C4-2B (cell line): ENCODE data around the gene RBMS3.

ENCODE experiments used
- ZFX ChIP-seq: fragments of 450-650 bp; IDR thresholded peaks from 2 replicates; pipeline ENCODE4 v1.6.1; 2017
- TF ChIP-seq, protein P1 (sequence below): fragments of 450-650 bp; conservative IDR thresholded peaks from 2 replicates; pipeline ENCODE4 v1.5.1; 2017; ENCODE audit warnings: mild to moderate bottlenecking

DNA sequence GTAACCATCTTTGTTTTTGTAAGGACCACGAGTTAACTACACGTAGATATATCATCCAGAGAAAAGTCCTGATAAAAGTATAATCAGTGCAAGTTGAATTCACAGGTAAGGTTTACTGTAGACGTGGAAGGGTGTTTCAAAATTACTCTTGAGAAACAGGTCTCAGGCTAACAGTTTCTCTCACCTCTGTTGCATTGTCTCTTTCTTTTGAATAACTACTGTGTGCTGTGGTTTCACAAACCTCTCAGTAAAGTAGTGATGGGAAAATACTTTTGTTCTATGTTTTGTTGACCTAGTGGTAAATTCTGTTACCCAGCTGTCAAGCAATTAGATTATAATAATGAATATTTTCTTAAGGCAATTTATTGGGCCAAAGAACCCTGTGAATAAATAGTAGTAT, 75.2 kb downstream of the RBMS3 start:
- TF ChIP-seq, protein P1, sequence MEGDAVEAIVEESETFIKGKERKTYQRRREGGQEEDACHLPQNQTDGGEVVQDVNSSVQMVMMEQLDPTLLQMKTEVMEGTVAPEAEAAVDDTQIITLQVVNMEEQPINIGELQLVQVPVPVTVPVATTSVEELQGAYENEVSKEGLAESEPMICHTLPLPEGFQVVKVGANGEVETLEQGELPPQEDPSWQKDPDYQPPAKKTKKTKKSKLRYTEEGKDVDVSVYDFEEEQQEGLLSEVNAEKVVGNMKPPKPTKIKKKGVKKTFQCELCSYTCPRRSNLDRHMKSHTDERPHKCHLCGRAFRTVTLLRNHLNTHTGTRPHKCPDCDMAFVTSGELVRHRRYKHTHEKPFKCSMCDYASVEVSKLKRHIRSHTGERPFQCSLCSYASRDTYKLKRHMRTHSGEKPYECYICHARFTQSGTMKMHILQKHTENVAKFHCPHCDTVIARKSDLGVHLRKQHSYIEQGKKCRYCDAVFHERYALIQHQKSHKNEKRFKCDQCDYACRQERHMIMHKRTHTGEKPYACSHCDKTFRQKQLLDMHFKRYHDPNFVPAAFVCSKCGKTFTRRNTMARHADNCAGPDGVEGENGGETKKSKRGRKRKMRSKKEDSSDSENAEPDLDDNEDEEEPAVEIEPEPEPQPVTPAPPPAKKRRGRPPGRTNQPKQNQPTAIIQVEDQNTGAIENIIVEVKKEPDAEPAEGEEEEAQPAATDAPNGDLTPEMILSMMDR: no peak
- TF ChIP-seq ZFX: no peak
